Heart left ventricle (tissue), 13 donors: ENCODE data around the gene HSPA14.

Source experiments
- POLR2A ChIP-seq, 2 donors: fragments of 450-650 bp; IDR thresholded peaks; one replicate each; pipeline ENCODE4 v1.6.1; 2017; ENCODE audit warnings: antibody characterized with exemption in 2 of 2, mild to moderate bottlenecking in 2 of 2, moderate library complexity in 2 of 2
- TF ChIP-seq, protein P1 (sequence below), 12 donors: fragments of 200-600 bp; sonication (generic) in 4 of 12; IDR thresholded peaks; one replicate each; pipeline versions ENCODE4 v1.5.0 to v1.8.0; 2018 to 2022; ENCODE audit warnings: antibody characterized with exemption in 12 of 12, mild to moderate bottlenecking in 5 of 12
- donor health status: ischemic (EF 13 %, LVEDD 7.1; RV severe dilation, severe dysfunction).
- donor health status: DM: no; HTN: yes; CAD: no.
- donor health status: DM: no; HTN: no; CAD: no.
- donor health status: ischemic (EF 25% LVEDD 6.9; RV normal size, moderate dysfunction).
- donor health status: ischemic (EF 25% LVEDD 5.7; RV mildly dilated, moderate dysfunction).
- donor health status: ischemic (EF 35%, LVEDD 5.7; RV mildly dilated, moderate dysfunction).
- donor health status: nonischemic (EF 11% LVEDD 7.7; RV severe dilation, severe dysfunction).
- donor health status: DM: yes; HTN: yes; CAD: no.
- donor health status: PGD.
- donor health status: ischemic (EF 29% LVEDD 5.4; RV normal size, mild dysfunction).
- donor health status: nonischemic (EF 23%, LVEDD 6.1; RV moderate dilation, normal function).

DNA sequence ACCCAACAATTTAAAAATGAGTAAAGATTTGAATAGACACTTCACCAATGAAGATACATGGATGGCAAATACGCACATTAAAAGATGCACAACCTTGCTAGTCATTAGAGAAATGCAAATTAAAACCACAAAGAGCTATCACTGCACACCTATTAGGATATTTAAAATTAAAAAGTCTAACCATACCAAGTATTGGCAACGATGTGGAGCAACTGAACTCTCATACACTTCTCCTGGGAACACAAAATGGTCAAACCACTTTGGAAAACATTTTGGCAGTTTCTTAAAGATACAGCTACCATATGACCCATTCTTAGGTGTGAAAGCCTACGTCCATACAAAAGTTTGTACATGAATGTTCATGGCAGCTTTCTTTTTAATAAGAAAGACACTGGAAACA lies 79.7 kb downstream of the HSPA14 start:
- TF ChIP-seq, protein P1, sequence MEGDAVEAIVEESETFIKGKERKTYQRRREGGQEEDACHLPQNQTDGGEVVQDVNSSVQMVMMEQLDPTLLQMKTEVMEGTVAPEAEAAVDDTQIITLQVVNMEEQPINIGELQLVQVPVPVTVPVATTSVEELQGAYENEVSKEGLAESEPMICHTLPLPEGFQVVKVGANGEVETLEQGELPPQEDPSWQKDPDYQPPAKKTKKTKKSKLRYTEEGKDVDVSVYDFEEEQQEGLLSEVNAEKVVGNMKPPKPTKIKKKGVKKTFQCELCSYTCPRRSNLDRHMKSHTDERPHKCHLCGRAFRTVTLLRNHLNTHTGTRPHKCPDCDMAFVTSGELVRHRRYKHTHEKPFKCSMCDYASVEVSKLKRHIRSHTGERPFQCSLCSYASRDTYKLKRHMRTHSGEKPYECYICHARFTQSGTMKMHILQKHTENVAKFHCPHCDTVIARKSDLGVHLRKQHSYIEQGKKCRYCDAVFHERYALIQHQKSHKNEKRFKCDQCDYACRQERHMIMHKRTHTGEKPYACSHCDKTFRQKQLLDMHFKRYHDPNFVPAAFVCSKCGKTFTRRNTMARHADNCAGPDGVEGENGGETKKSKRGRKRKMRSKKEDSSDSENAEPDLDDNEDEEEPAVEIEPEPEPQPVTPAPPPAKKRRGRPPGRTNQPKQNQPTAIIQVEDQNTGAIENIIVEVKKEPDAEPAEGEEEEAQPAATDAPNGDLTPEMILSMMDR (IDR thresholded peaks at IDR 0.05): no peak
- TF ChIP-seq POLR2A (IDR thresholded peaks at IDR 0.05): no peak
